ENCODE data around the gene OPHN1.

Gene OPHN1

GRCh38 chrX:68179355-68179754, 253.9 kb downstream of the OPHN1 start:
- no peak for DNase-seq (ENCODE audit: low read depth)
- TF ChIP-seq CTCF (IDR thresholded peaks at IDR 0.05; ENCODE audit: insufficient read depth, low read depth, low read length, missing control alignments): no peak
- H3K4me3 ChIP-seq (ENCODE audit: low read depth, low read length): no peak overlapping the region

GRCh38 chrX:68177542-68177941, 255.8 kb downstream of the OPHN1 start:
- no peak for DNase-seq (ENCODE audit: low read depth)
- H3K4me3 ChIP-seq (ENCODE audit: low read depth, low read length): no peak overlapping the region
- no peak for TF ChIP-seq CTCF (IDR thresholded peaks at IDR 0.05; ENCODE audit: insufficient read depth, low read depth, low read length, missing control alignments)

GRCh38 chrX:68175562-68175961, 257.7 kb downstream of the OPHN1 start:
- no peak for DNase-seq (ENCODE audit: low read depth)
- no peak overlapping the region for H3K4me3 ChIP-seq (ENCODE audit: low read depth, low read length)
- no peak for TF ChIP-seq CTCF (IDR thresholded peaks at IDR 0.05; ENCODE audit: insufficient read depth, low read depth, low read length, missing control alignments)

- no peak for TF ChIP-seq CTCF (IDR thresholded peaks at IDR 0.05; ENCODE audit: insufficient read depth, low read depth, low read length, missing control alignments)
- DNase-seq (ENCODE audit: low read depth): no peak
- H3K4me3 ChIP-seq (ENCODE audit: low read depth, low read length): no peak overlapping the region
These were observed 269.9 kb downstream of the OPHN1 start for GRCh38 chrX:68163441-68163840.

GRCh38 chrX:68147848-68148247, 285.4 kb downstream of the OPHN1 start:
- no peak for TF ChIP-seq CTCF (IDR thresholded peaks at IDR 0.05; ENCODE audit: insufficient read depth, low read depth, low read length, missing control alignments)
- H3K4me3 ChIP-seq (ENCODE audit: low read depth, low read length): no peak overlapping the region
- DNase-seq (ENCODE audit: low read depth): no peak

GRCh38 chrX:68146054-68146453, 287.2 kb downstream of the OPHN1 start:
- TF ChIP-seq CTCF (IDR thresholded peaks at IDR 0.05; ENCODE audit: insufficient read depth, low read depth, low read length, missing control alignments): no peak
- H3K4me3 ChIP-seq (ENCODE audit: low read depth, low read length): no peak overlapping the region
- peak; percentile 0 for DNase-seq (ENCODE audit: low read depth)

GRCh38 chrX:68139791-68140190, 293.5 kb downstream of the OPHN1 start:
- no peak for DNase-seq (ENCODE audit: low read depth)
- TF ChIP-seq CTCF (IDR thresholded peaks at IDR 0.05; ENCODE audit: insufficient read depth, low read depth, low read length, missing control alignments): no peak

More at GRCh38 chrX:68139791-68140190, 293.5 kb downstream of the OPHN1 start:
- H3K4me3 ChIP-seq (ENCODE audit: low read depth, low read length): no peak overlapping the region

Data from GM12865 (cell line).